Hematopoietic multipotent progenitor cell treated with erythropoietin and hydrocortisone succinate and interleukin-3 and kit ligand, for 4 days (in vitro differentiated cells): ENCODE results near the gene MAP4K3.
A peak's percentile ranks its signal among the peaks of the same experiment; 100 is the strongest.
"Not testable (repeated sequence)": the region's sequence is repeated elsewhere in the genome, so short reads cannot be mapped to it uniquely, and the experiment has no call there.

Experiments used
- DNase-seq: peaks from one replicate; pipeline ENCODE4 v3.0.0-alpha.2; 2015

Gene MAP4K3

DNA sequence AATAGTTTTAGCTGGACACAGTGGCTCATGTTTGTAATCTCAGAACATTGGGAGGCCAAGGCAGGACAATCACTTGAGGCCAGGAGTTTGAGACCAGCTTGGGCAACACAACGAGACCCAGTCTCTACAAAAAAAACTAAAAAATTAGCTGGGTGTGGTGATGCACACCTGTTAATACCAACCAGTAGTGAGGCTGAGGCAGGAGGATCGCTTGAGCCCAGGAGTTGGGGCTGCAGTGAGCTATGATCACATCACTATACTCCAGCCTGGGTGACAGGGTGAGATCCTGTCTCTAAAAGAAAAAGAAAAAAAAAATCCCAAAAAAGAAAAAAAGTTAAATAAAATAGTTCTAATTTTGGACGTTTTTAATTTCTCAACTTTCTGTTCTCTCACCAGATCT lies 68.7 kb downstream of the MAP4K3 start:
- no peak for DNase-seq

DNA sequence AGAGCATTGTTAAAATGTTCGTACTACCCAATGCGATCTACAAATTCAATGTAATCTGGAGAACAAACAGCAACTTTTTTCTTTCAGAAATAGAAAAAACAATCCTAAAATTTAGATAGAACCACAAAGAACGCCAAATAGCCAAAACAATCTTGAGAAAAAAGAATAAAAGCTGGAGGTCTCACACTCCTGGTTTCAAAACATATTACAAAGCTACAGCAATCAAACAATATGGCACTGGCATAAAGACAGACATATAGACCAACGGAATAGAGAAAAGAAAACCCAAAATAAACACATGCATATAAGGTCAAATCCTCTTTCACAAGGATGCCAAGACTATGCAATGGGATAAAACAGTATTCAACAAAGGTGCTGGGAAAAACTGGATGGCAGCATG lies 74.5 kb downstream of the MAP4K3 start:
- DNase-seq: no peak

DNA sequence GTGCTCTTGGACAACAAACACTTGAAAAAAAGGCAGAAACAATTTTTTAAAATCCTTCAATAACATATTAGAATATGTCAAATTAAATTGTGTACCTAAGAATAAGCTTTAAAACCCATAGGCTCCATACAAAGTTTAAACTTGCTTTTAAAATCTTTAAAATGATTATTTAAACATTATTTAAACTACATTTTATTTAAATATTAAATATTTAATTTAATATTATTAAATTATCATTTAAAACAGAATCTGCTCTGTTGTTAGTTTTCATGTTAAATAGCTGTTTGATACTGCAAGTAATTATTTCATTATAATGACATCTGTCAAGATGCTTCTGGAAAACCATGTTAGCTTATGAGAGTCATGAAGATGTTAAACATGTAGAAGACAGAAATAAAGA lies 75.6 kb downstream of the MAP4K3 start:
- DNase-seq: no peak

DNA sequence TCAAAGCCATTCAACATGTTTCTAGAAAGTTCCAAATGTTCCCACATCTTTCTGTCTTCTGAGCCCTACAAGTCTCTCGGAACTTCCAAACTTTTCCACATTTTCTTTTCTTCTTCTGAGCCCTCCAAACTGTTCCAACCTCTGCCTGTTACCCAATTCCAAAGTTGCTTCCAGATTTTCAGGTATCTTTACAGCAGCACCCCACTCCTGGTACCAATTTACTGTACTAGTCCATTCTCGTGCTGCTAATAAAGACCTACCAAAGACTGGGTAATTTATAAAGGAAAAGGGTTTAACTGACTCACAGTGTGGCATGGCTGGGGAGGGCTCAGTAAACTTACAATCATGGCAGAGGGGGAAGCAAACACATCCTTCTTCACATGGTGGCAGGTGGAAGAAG lies 76.7 kb downstream of the MAP4K3 start:
- DNase-seq: not testable (repeated sequence)

DNA sequence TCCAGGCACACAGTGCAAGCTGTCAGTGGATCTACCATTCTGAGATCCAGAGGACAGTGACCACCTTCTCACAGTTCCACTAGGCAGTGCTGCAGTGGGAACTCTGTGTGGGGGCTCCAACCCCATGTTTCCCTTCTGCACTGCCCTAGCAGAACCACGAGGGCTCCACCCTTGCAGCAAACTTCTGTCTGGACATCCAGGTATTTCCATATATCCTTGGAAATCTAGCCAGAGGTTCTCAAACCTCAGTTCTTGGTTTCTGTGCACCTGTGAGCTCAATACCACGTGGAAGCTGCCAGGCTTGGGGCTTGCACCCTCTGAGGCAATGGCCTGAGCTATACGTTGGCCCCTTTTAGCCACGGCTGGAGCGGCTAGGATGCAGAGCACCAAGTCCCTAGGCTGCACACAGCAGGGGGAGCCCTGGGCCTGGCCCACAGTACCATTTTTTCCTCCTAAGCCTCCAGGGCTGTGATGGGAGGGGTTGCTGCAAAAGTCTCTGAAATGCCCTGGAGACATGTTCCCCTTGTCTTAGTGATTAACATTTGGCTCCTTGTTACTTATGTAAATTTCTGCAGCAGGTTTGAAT lies 77.5 kb downstream of the MAP4K3 start:
- DNase-seq: no peak

DNA sequence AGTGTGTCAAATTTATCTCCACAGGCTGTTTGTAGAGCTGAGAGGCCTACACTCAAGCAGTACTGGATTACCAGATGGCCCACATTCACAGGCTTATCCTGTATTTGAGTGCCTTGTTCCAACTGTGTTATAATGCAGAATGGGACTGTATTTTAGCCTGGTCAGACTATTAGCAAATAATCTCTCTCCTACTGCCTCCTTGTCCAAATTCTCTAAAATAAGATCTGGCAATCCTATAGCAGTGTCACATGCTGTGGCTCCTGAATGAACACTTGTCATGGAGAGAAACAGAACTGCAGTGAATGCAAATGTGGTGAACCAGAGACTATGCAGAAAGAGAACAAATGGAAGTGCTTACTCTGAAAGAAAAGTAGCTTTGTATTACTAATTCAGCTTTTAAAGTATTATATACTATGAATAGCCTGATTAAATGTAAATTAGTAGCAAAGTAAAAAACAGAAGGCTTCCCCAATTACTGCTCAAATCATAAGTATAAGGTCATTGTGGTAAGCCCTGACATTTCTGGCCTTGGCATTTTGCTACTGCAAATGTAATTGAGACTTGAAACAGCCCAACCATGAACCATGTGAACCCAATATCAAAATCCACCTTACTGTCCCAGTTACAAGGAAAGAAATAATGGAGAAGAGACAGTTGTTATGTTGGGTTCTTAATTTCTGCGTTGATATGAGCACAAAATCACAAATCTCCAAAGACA lies 80.0 kb downstream of the MAP4K3 start:
- DNase-seq: no peak

DNA sequence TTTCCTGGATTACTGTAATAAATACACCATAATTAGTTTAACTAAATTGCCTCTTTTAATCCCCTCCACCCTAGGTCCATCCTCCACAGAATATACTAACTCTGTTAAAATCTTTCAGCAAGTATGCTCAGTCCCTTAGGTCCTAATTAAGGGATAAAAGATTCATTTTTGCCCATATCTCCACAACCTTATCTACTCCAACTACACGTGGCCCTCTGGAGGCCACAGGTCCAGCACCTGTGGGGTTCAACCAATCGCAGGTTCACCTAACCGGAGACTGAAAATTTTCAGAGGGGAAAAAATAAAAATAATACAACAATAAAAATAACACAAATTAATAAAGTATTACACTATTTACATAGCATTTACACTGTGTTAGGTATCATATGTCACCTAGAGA lies 86.4 kb downstream of the MAP4K3 start:
- DNase-seq: no peak

DNA sequence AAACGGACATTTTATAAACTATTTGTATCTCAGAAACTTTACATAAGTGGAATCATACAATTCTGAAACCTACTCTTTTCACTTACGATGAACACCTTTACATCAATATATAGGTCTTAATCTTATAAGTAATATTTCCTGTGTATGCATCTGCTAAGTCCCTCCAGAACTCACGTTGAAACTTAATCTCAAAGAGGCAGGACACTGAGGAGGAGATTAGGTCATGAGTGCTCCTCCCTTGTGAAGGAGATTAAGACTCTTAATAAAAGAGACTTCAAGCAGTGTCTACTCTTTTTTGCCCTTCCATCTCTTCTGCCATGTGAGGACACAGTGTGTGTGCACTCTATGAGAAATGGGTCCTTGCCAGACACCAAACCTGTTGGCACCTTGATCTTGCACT lies 98.6 kb downstream of the MAP4K3 start:
- peak; percentile 66 for DNase-seq

DNA sequence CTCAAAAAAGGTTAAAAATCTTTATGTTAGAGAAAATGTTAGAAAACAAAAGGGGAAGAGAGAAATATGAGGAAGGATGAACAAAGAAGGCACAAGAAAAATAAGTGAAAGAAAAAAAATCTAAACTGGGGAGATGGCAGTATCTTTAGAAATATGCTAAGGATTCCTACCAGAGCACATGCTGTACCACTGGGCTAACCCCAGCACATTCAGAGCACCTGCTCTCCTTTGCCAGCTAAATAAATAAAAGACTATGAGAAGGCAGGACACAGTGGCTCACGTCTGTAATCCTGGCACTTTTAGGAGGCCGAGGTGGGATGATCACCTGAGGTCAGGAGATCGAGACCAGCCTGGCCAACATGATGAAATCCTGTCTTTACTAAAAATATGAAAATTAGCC lies 101.2 kb downstream of the MAP4K3 start:
- no peak for DNase-seq

DNA sequence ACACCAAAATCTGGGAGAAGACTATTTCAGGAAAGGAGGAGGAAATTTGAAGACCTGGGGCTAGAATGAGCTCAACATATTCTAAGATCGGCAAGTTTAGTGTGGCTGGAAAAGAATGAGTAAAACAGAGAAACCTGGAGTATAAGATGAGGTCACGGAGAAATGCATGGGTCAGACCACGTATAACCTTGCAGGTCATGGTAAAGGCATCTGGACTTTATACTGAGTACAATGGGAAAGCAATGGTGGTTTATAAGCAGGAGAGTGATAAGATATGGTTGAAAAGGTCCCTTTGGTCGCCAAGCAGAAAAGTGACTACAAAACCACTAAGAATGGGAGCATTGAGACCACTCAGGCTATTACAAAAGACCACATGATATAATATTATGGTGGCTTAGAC lies 102.1 kb downstream of the MAP4K3 start:
- DNase-seq: no peak

DNA sequence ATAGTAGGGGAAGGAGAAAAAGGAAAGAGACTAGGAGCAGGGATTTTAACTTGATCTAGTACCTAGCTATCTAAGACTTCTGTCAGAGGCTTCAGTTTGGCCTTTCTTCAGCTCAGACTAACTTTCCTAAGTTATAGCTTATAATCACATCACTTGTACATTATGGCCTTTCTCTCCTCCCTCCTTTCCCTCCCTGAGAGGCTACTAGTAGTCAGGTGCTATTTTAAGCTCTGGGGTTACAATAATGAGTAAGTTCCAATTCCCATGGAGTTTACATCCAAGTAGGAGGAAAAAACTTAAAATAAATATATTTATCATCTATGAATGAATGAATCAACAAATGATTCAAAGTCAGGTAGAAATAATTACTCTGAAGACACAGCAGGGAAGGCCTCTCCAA lies 102.6 kb downstream of the MAP4K3 start:
- no peak for DNase-seq

DNA sequence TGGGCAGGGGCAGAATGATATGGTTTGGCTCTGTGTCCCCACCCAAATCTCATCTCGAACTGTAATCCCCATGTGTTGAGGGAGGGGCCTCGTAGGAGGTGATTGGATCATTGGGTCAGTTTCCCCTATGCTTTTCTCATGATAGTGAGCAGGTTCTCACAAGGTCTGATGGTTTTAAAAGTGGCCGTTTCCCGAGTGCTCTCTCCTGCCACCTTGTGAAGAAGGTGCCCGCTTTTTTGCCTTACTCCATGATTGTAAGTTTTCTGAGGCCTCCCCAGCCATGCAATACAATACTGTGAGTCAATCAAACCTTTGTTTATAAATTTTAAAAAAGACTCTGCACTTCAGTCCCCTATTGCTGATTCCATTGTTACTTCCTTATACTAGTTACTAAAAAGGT lies 110.4 kb downstream of the MAP4K3 start:
- DNase-seq: no peak

DNA sequence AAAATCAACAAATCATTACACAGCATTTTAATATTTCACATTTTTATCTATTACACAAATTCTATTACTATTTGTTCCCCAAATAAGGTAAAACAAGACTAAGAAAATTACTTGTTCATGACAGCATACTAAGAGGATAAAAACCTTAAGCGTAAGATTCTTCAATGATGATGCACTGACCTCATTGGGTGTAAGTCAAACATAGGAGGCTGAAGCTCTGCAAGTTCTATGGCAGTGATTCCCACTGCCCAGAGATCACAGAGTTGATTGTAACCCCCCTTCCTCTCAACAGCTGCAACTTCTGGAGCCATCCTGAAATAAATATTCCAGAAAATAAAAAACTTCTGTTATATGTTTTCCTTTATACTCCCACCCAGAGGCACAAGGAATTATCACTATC lies 111.1 kb downstream of the MAP4K3 start:
- DNase-seq: no peak

DNA sequence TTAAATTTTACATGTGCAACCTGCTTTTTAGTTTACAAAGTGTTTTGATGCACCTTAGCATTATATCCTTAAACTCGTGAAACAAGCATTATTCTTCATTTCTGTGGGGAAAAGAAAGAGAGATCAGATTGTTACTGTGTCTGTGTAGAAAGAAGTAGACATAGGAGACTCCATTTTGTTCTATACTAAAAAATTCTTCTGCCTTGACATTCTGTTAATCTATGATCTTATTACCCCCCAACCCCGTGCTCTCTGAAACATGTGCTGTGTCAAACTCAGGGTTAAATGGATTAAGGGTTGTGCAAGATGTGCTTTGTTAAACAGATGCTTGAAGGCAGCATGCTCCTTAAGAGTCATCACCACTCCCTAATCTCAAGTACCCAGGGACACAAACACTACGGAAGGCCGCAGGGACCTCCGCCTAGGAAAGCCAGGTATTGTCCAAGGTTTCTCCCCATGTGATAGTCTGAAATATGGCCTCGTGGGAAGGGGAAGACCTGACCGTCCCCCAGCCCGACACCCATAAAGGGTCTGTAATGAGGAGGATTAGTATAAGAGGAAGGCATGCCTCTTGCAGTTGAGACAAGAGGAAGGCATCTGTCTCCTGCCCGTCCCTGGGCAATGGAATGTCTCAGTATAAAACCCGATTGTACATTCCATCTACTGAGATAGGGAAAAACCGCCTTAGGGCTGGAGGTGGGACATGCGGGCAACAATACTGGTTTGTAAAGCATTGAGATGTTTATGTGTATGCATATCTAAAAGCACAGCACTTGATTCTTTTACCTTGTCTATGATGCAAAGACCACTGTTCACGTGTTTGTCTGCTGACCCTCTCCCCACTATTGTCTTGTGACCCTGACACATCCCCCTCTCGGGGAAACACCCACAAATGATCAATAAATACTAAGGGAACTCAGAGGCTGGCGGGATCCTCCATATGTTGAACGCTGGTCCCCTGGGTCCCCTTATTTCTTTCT lies 115.7 kb downstream of the MAP4K3 start:
- DNase-seq: not testable (repeated sequence)

DNA sequence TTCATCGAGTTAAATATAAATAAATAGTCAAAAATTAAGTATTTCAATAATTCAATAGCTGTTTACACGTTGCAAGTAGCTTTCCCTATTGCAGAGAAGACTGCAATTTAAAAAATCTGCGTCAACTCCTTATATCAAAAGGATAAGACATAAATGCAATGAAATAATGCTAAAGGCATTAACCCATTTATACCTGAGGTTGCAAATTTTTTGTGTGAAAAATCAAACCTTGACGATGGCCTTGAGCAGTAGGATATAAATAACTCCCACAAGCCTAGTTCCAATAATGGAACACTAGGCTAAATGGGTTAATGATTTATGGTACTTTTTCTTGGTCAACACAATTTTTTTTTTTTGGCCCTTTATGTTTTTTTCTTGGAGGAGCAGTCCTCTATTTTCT lies 116.9 kb downstream of the MAP4K3 start:
- DNase-seq: no peak

DNA sequence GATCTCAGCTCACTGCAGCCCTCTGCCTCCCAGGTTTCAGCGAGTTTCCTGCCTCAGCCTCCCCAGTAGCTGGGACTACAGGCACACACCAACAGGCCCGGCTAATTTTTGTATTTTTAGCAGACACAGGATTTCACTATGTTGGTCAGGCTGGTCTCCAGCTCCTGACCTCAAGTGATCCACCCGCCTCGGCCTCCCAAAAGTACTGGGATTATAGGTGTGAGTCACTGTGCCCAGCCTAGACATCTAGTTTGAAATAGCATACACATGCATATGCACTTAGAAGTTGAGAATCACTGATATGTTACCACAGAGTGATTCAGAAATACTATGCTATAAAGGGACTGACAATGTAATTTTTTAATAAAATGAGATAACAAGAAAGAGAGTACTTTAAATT lies 123.5 kb downstream of the MAP4K3 start:
- DNase-seq: no peak

DNA sequence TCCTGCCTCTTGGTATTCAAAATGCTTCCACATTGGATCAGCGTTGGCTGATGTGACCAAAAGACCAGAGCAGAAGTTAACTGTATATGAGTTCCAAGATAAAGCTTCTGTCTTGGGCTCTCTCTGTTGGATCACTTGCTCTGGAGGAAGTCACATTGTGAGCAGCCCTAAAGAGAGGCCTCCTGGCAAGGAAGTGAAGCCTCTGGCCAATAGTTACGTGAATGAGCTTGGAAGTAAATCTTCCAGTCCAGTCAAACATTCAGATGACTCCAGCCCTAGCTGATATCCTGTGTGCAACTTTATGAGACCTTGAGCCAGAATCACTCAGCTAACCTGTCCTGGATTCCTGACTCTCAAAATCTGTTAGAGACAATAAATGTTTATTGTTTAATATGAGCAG lies 125.6 kb downstream of the MAP4K3 start:
- no peak for DNase-seq

DNA sequence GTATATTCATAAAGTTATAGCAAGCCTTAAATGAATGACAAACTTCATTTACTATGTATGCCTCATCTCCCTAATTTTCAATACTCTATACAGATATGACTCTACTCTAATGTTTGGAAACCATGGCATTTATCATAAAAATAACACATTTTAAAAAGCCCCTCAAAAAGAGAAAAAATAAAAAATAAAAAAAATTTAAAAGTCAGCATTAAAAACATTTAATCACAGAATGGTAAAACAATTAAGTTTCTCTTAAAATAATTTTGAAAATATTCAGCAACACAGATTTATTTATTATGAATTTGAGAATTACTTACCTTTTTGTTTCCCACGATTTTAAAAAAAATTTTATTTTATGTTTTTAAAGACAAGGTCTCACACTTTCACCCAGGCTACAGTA lies 128.3 kb downstream of the MAP4K3 start:
- no peak for DNase-seq

DNA sequence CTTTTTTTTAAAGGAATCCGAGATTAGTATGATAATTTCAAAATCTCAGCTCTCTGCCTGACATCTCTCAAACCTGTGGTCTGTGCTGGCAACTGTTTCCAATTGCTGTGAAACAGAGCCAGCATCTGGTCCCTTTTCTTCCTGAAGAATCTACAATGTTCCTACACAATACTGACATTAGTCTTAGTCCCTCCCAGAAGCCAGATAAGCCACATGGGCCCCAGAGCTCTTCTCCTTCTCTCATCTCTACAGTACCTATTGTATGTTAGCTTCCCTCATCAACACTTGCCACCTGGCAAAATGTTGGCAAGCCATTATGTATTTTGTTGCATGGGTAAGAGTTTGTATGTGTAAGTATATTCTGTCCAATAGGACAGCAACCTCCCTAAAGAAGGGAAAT lies 130.5 kb downstream of the MAP4K3 start:
- no peak for DNase-seq

DNA sequence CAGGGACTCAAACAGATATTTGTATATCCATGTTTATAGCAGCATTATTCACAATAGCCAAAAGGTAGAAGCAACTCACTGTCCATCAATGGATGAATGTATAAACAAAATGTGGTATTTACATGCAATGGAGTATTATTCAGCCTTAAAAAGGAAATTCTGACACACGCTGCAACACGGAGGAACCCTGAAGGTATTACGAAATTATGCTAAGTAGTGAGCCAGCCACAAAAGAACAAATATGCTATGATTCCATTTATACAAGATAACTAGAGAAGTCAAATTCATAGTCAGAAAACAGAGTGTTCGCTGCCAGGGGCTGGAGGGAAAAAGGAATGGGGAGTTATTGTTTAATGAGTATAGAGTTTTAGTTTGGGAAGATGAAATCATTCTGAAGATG lies 132.4 kb downstream of the MAP4K3 start:
- no peak for DNase-seq

DNA sequence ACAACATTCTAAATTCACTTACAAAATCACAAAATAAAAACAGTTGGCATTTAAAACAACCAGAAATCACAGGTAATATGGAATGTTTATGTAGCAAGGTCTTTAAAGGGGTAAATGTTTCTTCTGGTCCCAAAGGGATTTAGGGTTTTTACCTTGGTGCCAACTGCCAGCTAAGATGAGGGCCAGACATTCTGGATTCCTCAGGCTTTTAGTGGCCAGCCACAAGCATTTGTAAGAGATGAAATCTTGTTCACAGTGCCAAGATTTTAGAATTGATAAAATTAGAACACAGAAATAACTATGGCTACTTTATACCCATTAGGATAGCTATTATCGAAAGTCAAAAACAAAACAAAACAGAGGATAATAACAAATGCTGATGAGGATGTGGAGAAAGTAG lies 132.9 kb downstream of the MAP4K3 start:
- DNase-seq: no peak

DNA sequence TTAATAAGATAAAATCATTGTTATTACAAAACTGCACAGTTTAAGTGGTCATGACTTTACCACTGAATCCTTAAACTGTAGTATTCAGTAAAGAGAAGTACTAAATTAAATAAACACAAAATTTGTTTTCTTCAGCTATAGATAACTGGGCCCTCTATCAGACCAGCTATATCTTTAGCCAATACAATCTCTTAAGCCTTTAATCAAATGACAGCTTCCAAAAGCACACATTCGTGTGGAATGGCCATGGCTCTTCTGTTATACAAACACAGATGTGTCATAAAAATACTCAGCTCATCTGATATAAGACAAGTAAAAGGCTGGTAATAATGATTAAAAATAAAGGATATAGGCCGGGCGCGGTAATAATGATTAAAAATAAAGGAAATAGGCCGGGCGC lies 135.7 kb downstream of the MAP4K3 start:
- no peak for DNase-seq

DNA sequence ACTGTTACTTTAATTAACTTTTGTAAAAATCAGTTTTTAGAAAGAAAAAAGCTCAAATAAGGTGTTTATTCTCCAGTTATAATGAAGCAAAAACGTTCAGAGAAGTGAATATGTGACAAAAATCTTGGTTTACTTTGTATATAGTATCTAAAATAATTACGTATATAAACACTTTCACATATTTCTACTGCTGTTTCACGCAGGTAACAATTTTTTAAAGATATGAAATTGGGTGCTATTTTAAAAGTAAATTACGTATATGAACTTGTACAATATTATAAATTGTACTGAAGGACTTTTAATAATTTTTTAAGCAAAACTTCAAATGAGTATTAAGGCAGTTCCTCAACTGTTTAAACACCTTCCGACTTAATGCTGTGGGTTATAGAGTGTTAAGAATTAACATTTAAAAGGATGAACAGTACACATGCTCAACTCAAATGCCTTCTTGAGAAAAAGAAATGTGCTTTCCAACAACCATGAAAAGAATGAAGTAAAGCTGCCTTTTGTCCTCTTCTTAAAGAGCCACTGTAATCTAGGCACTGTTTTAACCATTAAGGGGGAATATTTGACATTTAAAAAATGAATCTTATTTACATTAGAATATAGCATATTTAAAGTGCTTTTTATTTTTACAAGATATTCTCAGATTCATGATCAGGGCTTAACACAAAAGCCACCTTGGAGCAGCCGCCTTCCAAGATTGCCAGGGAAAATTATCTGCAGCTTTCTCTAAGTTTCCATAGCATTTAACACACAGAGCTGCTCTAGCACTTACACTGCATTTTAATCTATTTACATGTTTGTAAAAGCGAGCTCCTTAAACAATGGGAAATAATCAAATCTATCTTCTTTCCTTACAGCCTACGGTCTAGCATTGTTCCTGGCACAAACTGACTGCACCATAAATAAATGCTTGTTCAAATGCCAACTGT lies 136.8 kb downstream of the MAP4K3 start:
- no peak for DNase-seq
